Parathyroid adenoma (tissue), 2 donors: ENCODE results near the gene ATOH8.

Experiments used
- H2AFZ ChIP-seq: fragments of 300-600 bp; sonication (generic); one replicate; pipeline ENCODE4 v1.7.0; 2017; ENCODE audit warnings: antibody characterized with exemption, mild to moderate bottlenecking
- H3K27ac ChIP-seq: fragments of 300-600 bp; sonication (generic); one replicate; pipeline ENCODE4 v1.7.0; 2017
- H3K27me3 ChIP-seq: fragments of 300-600 bp; sonication (generic); one replicate; pipeline ENCODE4 v1.7.0; 2017; ENCODE audit warnings: low read length; ENCODE audit not compliant: control insufficient read depth, insufficient read depth
- H3K36me3 ChIP-seq: fragments of 300-600 bp; sonication (generic); one replicate; pipeline ENCODE4 v1.7.0; 2017; ENCODE audit warnings: low read length; ENCODE audit not compliant: control insufficient read depth, insufficient read depth
- H3K4me1 ChIP-seq: fragments of 300-600 bp; sonication (generic); one replicate; pipeline ENCODE4 v1.7.0; 2017; ENCODE audit warnings: control low read depth
- H3K4me2 ChIP-seq: fragments of 300-600 bp; sonication (generic); one replicate; pipeline ENCODE4 v1.7.0; 2017; ENCODE audit warnings: low read length
- H3K4me3 ChIP-seq: fragments of 300-600 bp; sonication (generic); one replicate; pipeline ENCODE4 v1.7.0; 2017; ENCODE audit warnings: low read depth, low read length
- H3K79me2 ChIP-seq: fragments of 300-600 bp; sonication (generic); one replicate; pipeline ENCODE4 v1.7.0; 2017; ENCODE audit warnings: control low read depth
- H3K9ac ChIP-seq: fragments of 300-600 bp; sonication (generic); one replicate; pipeline ENCODE4 v1.7.0; 2017; ENCODE audit warnings: mild to moderate bottlenecking
- H3K9me3 ChIP-seq: fragments of 300-600 bp; sonication (generic); one replicate; pipeline ENCODE4 v1.7.0; 2017; ENCODE audit warnings: low read length; ENCODE audit not compliant: control insufficient read depth
- CTCF ChIP-seq: fragments of 300-600 bp; sonication (generic); IDR thresholded peaks from one replicate; pipeline ENCODE4 v1.7.0; 2017; ENCODE audit warnings: antibody characterized with exemption, mild to moderate bottlenecking
- donor health status: primary hyperparathyroidism.

The ATOH8 gene

GRCh38 chr2:85790499-85791188, 36.9 kb downstream of the ATOH8 start:
- H3K79me2 ChIP-seq = no peaks in the 10 kb centered on the region
- no peaks in the 10 kb centered on the region for H3K36me3 ChIP-seq
- no peak for TF ChIP-seq CTCF
- H3K27me3 ChIP-seq = no peaks in the 10 kb centered on the region
- no peak overlapping the region for H2AFZ ChIP-seq
- no peak overlapping the region for H3K4me2 ChIP-seq
- no peak overlapping the region for H3K4me3 ChIP-seq
- no peak overlapping the region for H3K27ac ChIP-seq
- H3K9me3 ChIP-seq = no peaks in the 10 kb centered on the region
- no peaks in the 10 kb centered on the region for H3K4me1 ChIP-seq
- H3K9ac ChIP-seq = no peak overlapping the region

- H3K27me3 ChIP-seq = no peaks in the 10 kb centered on the region
- no peaks in the 10 kb centered on the region for H3K79me2 ChIP-seq
- H3K27ac ChIP-seq = no peak overlapping the region
- H2AFZ ChIP-seq = no peak overlapping the region
- no peaks in the 10 kb centered on the region for H3K9me3 ChIP-seq
- no peak overlapping the region for H3K9ac ChIP-seq
- no peaks in the 10 kb centered on the region for H3K36me3 ChIP-seq
- H3K4me2 ChIP-seq = no peak overlapping the region
- TF ChIP-seq CTCF = no peak
- H3K4me3 ChIP-seq = no peak overlapping the region
- no peaks in the 10 kb centered on the region for H3K4me1 ChIP-seq
These were observed 38.1 kb downstream of the ATOH8 start for GRCh38 chr2:85791704-85792565.

GRCh38 chr2:85792783-85793441, 39.1 kb downstream of the ATOH8 start:
- Histone ChIP-seq H3K4me2 (no peak overlapping the region), H3K27ac (no peak overlapping the region), H3K79me2 (no peaks in the 10 kb centered on the region), H3K4me3 (no peak overlapping the region), H3K27me3 (no peaks in the 10 kb centered on the region), H2AFZ (no peak overlapping the region), H3K9ac (no peak overlapping the region), H3K36me3 (no peaks in the 10 kb centered on the region), H3K9me3 (no peaks in the 10 kb centered on the region), H3K4me1 (no peaks in the 10 kb centered on the region)
- TF ChIP-seq CTCF = no peak

- Histone ChIP-seq H3K27me3 (no peaks in the 10 kb centered on the region), H3K27ac (no peak overlapping the region), H3K4me1 (no peaks in the 10 kb centered on the region), H3K9me3 (no peaks in the 10 kb centered on the region), H3K9ac (no peak overlapping the region), H3K79me2 (no peaks in the 10 kb centered on the region), H2AFZ (no peak overlapping the region), H3K4me3 (no peak overlapping the region), H3K36me3 (no peaks in the 10 kb centered on the region), H3K4me2 (no peak overlapping the region)
- no peak for TF ChIP-seq CTCF
These were observed 39.8 kb downstream of the ATOH8 start for GRCh38 chr2:85793584-85793983.
